ENCODE data around the gene INS. TPM values are rescaled to one million over a fixed set of nuclear protein-coding genes. Genes with fewer than 3 reads are reported as not detected.

INS gene
- total RNA-seq, 1 experiment from 2014 or later: not detected

DNA sequence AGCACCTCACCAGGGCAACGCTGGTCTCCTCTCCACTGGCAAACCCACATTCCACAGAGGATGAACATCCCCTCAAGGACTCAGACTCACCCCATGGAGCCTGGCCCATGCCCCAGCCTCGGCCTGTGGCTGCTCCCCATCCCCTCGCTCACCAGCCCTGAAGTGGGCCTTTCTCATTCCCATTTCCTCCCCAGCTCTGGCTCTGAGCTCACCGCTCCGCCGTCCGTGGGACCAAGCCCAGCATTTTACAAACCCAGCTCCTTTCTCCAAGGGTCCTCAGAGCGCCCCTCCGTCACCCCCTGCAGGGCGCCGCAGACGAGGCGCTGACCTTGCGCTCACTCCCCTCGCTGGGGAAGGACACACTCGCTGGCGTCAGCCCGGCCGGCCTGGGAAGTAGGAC, 15.0 kb downstream of the INS start:
- Histone ChIP-seq H2BK12ac (ENCODE audit: insufficient read length, low read depth, low read length) (no peak overlapping the region), H2AFZ (ENCODE audit: low read length) (no peak overlapping the region), H3K79me1 (ENCODE audit: insufficient read depth, low read depth, low read length, poor library complexity, severe bottlenecking) (no peaks in the 10 kb centered on the region), H3K23me2 (ENCODE audit: insufficient read length, low read depth, low read length, poor library complexity, severe bottlenecking) (no peaks in the 10 kb centered on the region), H3K4me1 (ENCODE audit: insufficient read depth, low read length) (no peaks in the 10 kb centered on the region), H2BK15ac (ENCODE audit: low read depth, low read length) (no peak overlapping the region), H3K9ac (ENCODE audit: extremely low read depth, insufficient read length, low read length) (no peak overlapping the region), H2BK120ac (ENCODE audit: low read depth, low read length, poor library complexity, severe bottlenecking) (no peak overlapping the region), H3K14ac (ENCODE audit: insufficient read depth, low read length) (no peak overlapping the region), H4K8ac (replicated peaks; ENCODE audit: insufficient read length, low read depth, low read length) (no peak overlapping the region), H3K4ac (ENCODE audit: low read depth, low read length) (no peak overlapping the region), H3K9me3 (ENCODE audit: control insufficient read depth, low read depth, low read length) (no peaks in the 10 kb centered on the region), H3K27me3 (ENCODE audit: insufficient read depth, low read length) (peaks cover 72% of the 10 kb centered on the region), H4K20me1 (ENCODE audit: control insufficient read depth, insufficient read depth, insufficient read length) (peaks cover 2% of the 10 kb centered on the region), H3K79me2 (ENCODE audit: insufficient read depth, low read length) (no peaks in the 10 kb centered on the region), H3K23ac (ENCODE audit: insufficient read length, low read depth, low read length) (no peak overlapping the region), H4K91ac (ENCODE audit: insufficient read length, low read depth, low read length) (no peak overlapping the region), H2BK20ac (ENCODE audit: low read depth, low read length, poor library complexity, severe bottlenecking) (no peak overlapping the region), H2AK5ac (ENCODE audit: insufficient read length, low read length) (no peak overlapping the region), H3T11ph (ENCODE audit: low read length) (no peak overlapping the region), H3K4me2 (ENCODE audit: insufficient read depth, insufficient read length, low read length) (no peak overlapping the region), H2BK5ac (ENCODE audit: insufficient read length, low read length) (no peak overlapping the region), H3K27ac (ENCODE audit: insufficient read length, low read depth, low read length) (no peak overlapping the region), H3K56ac (ENCODE audit: insufficient read length, low read depth, low read length) (no peak overlapping the region), H3K18ac (ENCODE audit: insufficient read length, low read depth, low read length) (no peak overlapping the region), H4K5ac (ENCODE audit: insufficient read length, low read depth, low read length) (no peak overlapping the region)
- Mint-ChIP-seq H3K4me3 (peak overlapping the region in 1 of 2 experiments; percentile 21; a peak in 2 of 5 replicates), H3K36me3 (ENCODE audit: insufficient read depth in 1 of 3, low read depth in 3 of 3) (no peaks in the 10 kb centered on the region; a peak in 1 of 7 replicates), H3K4me1 (peaks cover 20 to 43% of the 10 kb centered on the region in 2 experiments), H3K9me3 (peaks cover 2 to 9% of the 10 kb centered on the region in 2 experiments; a peak in 3 of 5 replicates), H3K27ac (no peak overlapping the region), H3K27me3 (ENCODE audit: low read depth) (peaks cover 100% of the 10 kb centered on the region)
- TF ChIP-seq, protein P1, sequence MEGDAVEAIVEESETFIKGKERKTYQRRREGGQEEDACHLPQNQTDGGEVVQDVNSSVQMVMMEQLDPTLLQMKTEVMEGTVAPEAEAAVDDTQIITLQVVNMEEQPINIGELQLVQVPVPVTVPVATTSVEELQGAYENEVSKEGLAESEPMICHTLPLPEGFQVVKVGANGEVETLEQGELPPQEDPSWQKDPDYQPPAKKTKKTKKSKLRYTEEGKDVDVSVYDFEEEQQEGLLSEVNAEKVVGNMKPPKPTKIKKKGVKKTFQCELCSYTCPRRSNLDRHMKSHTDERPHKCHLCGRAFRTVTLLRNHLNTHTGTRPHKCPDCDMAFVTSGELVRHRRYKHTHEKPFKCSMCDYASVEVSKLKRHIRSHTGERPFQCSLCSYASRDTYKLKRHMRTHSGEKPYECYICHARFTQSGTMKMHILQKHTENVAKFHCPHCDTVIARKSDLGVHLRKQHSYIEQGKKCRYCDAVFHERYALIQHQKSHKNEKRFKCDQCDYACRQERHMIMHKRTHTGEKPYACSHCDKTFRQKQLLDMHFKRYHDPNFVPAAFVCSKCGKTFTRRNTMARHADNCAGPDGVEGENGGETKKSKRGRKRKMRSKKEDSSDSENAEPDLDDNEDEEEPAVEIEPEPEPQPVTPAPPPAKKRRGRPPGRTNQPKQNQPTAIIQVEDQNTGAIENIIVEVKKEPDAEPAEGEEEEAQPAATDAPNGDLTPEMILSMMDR (conservative IDR thresholded peaks at IDR 0.05): no peak
- WGBS (ENCODE audit: extremely low coverage, insufficient read length, low lambda C conversion rate): no CpG with 5 or more reads among the region's 19 CpGs
- no peak for DNase-seq

All from H9 (cell line).